HG02970 (cell line): ENCODE results near the gene FHIT.
"Not testable (repeated sequence)": the region's sequence is repeated elsewhere in the genome, so short reads cannot be mapped to it uniquely, and the experiment has no call there.

ENCODE experiments used
- ATAC-seq: cut with Tn5 transposase; IDR thresholded peaks from one replicate; pipeline ENCODE4 v1.9.1; 2021; ENCODE audit warnings: mild to moderate bottlenecking, moderate library complexity, moderate number of reproducible peaks; ENCODE audit not compliant: unreplicated experiment, low FRiP score

Gene FHIT

DNA sequence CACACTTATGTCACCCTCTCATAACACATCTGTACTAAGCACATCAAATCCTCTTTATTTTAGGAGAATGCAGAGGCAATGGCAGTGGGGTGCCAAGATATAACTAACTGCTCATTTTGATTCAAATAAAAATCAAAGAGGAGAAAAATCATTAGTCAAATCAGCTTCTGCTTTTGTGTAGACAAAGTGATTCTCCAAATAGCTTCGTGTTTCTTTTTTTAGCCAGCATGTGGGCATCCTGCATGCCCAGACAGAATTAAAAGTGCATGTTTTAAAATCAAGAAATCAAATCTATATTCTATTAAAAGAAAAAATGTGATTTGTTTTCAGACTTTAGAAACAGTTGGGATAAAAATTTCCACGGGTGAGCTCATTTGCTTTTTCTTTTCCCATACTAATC is 1440.1 kb downstream of the FHIT start:
- no peak for ATAC-seq

DNA sequence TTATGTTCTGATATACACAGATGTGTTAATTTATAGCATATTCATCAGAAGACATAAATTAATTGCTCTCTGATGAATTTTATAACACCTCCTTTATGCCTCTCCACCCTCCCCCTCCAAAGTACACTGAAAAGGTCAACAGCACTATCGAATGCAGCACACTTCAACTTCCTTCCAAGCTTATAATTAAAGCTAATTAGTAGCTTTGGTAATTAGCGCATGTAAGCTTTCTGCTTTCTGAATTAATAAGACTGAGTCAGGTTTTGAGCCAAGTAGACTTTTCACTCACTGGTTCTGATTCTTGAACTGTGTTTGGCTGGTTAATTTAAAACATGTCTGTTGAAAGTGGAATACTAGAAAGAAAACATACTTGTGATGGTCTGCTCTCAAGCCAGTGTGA is 1440.6 kb downstream of the FHIT start:
- ATAC-seq = no peak

DNA sequence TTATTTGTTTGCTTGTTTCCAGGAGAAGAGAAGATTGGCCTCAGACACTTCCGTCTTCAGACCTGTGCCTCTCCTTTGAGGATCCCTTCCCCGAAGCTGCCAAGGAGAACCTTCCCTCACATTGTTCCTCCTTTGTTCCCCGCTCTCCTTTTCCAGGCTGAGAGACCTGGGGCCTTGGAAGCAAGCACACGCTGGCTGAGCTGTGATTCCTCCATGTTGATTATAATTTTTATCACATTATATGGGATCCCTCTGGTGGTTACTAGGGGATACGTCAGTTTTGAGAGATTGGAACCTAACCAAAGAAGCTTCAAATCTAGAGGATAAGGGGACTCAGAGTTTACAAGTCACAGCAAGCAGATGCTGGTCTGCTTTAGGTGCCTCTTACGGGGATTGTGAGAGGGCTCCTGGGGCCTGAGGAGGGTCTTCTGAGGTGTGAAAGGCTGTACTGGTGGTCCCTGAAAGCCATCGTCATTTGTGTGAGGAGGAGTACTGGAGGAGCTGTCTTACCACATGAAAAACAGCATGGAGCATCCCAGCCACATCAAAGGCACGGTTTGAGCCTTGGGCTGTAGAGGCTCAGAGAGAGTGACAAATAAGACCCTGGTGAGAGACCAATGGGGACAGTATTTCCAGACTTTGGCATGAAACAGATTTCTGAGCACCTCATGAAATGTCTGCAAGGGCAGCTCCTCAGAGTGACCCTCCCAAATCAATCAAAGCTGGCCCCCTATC is 1441.4 kb downstream of the FHIT start:
- ATAC-seq = no peak

DNA sequence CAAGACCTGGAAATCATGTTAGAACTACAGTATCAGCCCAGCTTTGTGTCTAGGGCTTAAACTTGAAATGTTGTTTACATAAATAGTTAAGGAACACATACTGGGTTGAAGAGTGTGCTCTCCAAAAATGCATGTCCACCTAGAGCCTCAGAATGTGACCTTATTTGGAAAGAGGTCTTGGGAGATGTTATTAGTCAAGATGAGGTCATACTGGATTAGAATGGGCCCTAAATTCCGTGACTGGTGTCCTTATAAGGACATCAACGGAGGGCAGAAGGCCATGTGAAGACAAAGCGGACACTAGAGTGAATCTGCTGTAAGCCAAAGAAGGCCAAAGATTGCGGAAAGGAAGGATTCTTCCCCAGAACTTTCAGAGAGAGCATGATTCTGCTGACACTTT is 1442.2 kb downstream of the FHIT start:
- ATAC-seq = no peak

DNA sequence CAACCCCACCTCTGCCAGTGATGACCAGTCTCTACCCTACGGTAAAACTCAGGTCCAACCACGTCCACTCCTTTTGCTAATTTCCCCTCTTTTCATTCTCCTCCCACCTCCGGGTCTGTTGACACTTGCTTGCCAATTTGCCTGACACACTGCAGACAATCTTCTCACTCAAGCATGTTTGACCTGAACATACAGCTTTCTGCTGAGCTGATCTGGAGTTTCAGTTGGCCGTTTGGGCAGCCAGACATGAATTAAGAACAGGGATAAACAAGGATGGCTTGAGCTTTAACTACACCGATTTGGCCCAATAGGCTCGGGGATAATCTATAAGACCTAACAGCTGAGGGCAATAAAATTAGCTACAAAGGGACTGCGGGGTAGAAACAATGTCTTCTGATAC is 1442.8 kb downstream of the FHIT start:
- no peak for ATAC-seq

DNA sequence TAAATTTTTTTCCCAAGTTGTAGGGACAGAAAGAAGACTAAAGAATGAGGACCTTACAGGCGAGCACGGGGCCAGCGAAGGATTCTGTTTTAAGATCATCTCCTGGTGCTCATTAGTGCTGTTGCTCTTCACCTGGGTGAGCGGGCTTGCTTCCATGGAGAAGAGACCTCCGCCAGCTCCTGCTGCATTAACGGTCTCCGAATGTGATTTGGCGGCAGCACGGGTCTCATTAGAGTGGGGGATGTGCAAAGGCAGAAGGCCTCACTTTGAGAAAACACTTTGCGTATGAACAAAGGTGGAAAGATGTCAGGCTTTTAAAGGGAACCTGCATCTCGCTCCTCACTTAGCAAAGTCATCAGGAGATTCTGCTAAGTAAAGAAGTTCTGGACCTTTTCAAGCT is 1448.0 kb downstream of the FHIT start:
- no peak for ATAC-seq

DNA sequence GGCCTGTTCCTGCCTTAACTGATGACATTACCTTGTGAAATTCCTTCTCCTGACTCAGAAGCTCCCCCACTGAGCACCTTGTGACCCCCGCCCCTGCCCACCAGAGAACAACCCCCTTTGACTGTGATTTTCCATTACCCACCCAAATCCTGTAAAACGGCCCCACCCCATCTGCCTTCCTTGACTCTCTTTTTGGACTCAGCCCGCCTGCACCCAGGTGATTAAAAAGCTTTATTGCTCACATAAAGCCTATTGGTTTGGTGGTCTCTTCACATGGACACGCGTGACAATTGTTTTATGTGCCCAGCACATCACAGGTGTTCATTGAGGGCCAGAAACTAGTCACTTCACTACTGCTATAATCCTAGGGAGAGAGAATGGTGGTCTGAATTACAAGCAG is 1448.8 kb downstream of the FHIT start:
- not testable (repeated sequence) for ATAC-seq

DNA sequence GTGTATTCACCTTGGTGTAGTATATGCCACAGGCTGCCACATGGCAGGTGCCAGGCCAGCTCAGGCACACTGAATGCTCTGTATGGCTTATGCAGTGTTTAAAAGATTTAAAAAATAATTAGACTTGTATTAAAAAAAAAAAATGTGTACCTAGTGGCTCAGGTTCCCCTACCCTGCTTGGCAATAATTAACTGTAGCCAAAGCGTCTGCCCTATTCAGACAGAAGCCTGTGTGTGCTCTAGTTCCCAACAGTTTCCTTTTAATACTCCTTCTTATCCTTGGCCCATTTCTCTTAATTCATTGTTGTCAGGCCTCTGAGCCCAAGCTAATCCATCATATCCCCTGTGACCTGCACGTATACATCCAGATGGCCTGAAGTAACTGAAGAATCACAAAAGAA is 1449.2 kb downstream of the FHIT start:
- no peak for ATAC-seq

DNA sequence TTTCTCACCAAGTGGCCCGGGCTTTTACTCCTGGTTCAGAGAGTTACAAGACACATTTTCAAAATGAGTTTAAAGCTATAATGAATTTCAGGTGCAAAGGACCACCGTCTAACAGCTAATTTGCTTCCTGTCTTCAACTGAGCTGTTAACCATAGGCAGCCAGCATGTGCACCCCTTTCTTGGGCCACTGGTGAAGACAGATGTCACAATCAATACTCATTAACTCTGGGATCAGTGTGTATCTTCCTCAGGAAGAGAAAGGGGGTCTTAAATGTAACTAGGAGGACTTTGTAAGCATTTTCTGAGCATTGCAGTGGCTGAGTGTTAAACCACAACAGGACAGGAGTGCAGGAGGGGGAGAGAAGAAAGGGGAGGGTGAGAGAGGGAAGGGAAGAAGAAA is 1450.8 kb downstream of the FHIT start:
- ATAC-seq = no peak

DNA sequence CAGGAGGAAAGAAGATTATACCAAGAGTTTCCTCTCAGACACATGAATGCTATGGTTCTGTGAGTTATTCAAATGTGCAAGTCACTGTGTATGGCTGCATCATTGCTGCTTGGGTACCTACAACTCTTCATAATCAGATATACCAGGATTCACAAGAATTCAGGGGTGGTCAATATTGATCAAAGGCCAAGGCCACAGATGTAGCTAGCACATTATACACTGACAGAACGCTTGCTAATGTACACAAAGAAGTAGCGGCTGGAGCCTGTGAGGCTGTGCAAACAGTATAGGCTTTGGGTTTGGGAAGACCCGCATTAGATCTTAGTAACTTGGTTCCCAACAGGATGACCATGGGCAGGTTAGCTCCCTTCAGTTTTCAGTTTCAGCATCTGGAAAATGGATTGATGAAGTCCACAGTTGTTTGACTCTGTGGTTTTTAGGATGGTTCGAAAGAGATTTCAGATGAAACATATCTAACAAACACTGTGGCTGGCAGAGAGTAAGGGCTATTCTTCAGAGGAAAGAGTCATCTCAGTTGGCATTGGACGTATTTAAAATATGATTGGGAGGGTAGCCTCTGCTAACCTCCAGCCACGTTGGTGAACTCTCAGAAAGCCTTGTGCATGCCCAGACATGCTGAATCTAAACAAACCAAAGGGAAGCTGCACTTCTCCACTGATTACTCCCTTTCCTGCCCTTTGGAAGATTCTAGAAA is 1452.7 kb downstream of the FHIT start:
- no peak for ATAC-seq

DNA sequence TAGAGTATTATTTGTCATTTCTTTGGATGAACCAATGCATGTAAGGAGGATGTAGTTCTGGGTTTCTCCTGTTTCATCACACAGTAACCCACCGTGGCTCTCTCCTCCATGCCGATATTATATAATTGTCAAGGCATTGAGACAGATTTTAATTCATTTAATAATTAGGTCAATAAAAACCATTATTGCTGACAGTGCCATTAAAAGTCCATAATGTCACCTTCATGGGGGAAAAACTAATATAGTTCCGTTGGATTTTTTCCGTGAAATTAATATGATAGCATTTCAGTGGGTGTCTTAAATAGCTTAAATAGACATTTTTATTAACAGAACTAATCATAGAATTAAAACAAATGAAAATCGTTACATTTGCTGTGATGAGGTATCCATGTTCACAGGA is 1453.7 kb downstream of the FHIT start:
- ATAC-seq = no peak

DNA sequence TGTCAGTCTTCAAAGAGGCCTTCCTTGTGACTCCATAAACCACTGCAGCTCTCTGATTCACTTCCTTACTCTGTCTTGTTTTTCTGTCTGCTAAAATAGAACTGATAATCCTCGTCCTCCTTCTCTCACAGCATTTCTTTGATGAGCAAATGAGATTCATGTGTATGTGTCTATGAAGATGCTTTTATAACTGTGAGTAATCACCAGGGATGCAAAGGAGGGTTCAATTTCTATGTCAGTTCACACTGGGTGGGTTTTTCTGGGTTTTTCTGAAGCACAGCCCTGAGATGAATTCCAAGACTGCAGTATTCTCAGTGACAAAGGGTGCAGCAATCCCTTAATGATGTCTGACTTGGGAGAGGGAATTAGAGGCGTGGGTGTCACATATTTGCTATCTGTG is 1454.8 kb downstream of the FHIT start:
- no peak for ATAC-seq

DNA sequence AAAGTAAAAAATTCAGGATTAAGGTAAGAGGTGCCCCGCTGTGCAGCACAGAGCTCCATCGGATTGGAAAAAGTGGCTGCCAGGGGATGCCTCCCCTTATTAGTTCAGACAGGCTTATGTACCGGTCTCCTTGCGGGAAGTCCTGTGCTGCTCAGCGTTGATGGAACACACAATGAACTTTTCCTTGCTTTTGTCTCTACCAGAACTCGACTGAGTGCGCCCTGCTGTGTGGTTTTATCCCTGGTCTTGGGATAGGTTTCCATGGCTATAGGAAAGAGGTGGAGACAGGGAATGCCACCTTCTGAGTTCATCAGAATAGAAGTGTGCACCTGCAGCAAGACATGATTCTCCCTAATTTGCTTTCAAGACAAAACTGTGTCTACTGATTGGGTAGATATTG is 1455.5 kb downstream of the FHIT start:
- ATAC-seq = no peak

DNA sequence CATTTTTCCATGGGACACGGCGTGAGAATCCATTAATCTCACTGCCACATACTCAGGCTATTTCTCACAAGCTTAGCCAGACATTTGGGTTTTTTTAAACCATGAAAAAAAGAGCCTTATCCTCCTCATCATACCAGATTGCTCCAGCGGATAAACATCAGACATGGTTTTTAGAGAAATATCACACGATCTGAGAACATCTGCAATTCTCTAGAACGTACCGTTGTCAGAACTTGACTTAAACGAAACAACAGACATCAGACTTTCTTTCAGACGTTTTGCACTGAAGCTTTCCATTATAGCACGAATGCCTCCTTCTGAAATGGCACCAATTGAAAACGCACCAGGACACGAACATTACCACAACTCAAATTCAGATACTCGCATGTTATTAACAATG is 1457.3 kb downstream of the FHIT start:
- ATAC-seq = no peak

DNA sequence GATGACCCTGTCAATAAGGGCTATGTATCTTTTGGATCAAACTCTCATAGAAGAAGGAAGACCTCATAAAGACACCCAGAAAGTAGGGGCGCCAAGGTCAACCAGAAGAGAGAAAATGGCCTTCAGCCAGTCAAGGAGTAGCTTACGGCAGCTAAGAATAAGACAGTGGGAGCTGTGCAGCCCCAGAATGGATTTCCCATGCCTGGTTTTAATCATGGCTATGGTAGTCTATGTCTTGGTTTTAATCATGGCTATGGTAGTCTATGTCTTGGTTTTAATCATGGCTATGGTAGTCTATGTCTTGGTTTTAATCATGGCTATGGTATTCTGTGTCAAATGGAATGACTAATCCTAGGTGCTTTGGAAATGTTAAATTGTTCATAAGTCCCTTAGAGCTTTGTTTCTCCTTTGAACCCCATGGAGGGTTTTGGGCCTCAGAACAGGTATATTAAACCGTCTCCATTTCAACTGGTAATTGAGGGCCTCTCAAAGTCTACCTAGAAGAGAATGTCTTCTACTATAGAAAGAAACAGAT is 1459.4 kb downstream of the FHIT start:
- ATAC-seq = no peak

DNA sequence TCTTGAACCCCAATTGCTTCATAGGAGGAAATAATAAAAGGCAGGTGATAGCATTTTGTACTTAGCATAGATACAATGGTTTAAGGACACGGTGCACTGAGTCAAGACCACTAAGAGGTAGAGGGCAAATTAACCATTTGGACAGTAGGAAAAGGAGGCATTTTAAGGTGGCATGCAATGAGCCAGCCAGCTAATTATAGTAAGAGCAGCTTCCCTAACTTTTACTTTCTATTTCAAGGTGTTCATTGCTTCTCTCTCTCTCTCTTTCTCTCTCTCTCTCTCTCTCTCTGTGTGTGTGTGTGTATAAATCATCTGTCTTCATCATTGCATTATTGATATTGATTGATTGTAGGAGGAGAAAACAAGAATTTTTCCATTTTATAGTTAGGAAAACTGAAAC is 1461.0 kb downstream of the FHIT start:
- no peak for ATAC-seq

DNA sequence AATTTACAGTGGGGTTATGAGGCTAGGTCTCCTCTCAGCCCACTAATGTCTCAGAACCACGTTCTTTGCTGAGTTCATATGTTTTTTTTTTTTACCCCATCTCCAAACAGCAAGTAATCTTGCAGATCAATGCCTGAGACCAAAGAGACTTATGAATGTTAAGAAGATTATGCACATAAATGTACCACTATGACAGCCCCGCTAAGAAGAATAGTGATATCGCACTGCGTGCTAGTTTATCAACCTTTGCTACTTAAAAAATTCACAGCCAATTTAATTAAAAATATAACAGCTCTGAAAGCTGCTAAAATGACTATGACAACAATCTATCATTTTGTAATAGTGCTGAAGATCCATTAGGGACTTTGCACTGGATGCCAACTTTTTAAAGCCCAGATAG is 1462.5 kb downstream of the FHIT start:
- ATAC-seq = no peak

DNA sequence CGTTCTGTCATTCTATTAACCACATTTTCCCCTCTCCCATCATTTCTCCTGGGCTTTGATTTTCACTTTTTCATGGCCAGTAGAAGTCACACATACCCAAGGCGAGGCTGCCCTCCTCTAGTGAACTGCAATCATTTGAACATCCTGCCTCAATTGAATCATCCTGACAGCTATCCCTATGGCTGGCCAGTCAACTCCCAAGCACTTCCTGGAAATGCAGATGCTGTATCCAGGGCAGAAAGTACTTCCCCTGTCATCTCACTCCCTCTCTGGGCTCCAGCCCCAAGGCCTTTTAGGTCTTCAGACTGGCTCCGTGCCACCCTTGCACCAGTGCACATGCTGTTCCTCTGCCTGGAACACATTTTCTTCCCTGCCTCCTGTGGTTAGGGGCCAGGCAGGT is 1463.1 kb downstream of the FHIT start:
- no peak for ATAC-seq

DNA sequence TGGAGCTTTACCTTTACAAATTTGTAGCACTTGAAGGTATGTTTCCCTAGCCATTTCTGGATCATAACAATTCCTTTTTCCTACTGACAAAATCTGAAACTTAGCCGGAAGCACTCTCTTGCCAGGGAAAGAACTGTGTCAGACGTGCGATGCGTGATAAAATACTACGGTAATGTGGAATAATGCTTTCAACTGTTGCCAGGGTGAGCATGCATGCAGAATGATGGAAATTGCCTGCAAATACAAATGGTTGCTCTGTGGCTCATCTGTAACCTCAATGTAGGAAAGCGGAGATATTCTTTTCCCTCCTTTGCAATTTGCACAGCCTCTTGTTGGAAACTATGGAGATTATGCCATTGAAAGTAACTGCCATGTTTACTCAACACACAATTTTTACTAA is 1464.9 kb downstream of the FHIT start:
- ATAC-seq = no peak

DNA sequence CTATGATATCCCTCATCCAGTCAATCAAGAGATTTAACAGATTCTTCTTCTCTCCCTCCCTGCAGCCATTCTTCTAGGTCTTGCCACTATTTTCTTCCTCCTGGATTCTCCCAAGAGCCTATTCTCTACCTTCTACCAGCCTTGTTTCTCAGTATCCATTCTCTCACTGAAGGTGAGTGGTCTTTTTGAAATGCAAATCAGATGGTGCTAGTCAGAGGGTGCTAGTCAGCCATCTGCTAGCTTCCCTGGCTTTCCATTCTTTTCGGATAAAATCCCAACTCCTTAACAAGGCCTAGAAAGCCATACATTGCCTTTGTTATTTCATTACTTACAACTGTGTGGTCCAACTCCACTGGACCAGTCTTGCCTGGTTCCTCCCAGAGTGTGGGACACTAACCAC is 1467.1 kb downstream of the FHIT start:
- ATAC-seq = no peak

DNA sequence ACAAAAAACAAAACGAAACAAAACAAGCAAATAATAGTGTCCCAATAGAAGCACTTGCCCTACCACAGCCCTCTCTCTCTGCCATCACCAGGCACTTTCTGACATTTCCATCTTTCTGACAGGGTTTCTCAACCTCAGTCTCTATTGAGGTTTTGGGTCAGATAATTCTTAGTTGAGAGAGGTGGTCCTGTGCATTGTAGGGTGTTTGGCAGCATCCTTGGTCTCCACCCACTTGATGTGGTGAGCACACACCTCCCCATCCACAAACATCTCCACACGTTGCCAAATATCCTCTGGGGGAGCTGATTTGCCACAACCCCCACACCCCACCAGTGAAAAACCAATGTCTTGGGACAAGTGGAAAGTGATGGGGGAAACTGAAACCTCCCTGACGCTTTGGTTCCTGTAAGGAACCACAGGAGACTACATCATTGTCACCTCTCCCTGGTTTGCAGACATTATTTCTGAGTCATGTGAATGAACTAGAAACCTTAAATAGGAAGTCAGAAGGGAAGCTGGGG is 1467.7 kb downstream of the FHIT start:
- no peak for ATAC-seq

DNA sequence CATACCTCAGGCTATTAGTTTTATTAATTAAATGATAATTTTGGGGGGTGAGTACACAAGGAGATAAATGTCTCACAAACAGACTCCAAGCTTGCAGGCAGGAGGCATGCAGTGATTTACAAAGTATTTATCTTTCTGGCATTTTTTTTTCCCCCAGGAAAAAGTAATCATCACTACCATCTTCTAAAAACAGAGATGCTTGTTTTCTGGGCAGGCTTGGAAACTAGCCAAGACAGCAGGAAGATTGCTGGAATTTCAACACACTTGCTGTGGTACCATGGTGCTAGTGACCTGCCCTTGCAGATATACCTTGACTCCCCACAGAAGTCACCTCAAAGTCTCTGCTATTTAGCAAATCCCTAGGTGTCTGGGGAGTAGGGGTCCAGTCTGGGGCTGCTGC is 1468.6 kb downstream of the FHIT start:
- no peak for ATAC-seq
